Esophagus squamous epithelium (tissue), 4 donors: ENCODE data around the gene ILKAP.

Experiments used
- POLR2A ChIP-seq, 4 donors: fragments of 450-650 bp; IDR thresholded peaks; one replicate each; pipeline ENCODE4 v1.6.1; 2017; ENCODE audit warnings: antibody characterized with exemption in 4 of 4, mild to moderate bottlenecking in 4 of 4, moderate library complexity in 3 of 4
- TF ChIP-seq, protein P1 (sequence below), 6 experiments: fragments of 450-650 bp in 4 of 6; fragments of 200-600 bp in 2 of 6; sonication (generic) in 2 of 6; IDR thresholded peaks; one replicate each; pipeline ENCODE4 v1.5.1; 2016 to 2019; ENCODE audit warnings: antibody characterized with exemption in 6 of 6, mild to moderate bottlenecking in 4 of 6, moderate library complexity in 4 of 6

DNA sequence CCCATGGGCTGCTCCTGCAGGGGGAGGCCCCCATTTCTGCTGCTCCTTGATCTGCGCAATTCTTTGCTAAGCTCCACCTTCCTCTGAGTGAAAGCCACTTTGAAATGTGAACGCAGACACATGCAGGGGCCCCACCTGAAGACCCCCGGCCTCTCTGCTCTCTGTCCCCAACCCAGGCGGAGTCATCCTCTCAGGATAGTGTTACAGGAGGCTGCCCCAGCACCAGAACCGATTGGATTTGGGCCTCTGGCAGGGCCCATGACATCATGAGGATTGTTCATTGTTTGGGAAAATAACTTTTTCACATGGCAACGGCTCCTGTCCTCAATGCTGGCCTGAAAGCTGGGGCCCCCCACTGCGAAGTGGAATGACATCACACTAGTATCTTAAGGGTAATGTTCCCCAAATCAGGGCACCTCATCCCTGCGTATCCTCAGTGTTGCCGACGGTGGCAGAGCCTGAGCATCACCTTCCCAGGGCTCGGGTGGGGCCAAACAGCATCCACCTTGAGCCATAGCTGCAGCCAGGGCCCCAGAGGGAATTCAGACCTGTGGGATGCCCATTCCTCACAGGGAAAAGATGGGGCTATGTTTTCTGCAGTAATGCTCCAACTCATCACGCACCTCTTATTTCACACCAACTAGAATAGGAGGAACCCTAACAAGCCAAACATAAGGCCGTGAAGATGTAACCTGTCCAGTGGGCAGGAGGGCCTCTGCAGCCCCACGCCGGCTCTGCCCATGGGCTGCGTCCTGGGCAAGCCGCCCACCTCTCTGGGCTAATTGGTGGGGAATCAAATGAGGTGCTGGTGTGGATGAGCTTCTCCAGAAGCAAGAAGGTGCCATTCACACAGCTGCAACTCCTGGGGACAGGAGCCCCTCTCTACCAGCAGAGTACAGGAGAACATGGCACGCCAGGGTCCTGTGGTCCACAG is 47.5 kb downstream of the ILKAP start:
- TF ChIP-seq, protein P1, sequence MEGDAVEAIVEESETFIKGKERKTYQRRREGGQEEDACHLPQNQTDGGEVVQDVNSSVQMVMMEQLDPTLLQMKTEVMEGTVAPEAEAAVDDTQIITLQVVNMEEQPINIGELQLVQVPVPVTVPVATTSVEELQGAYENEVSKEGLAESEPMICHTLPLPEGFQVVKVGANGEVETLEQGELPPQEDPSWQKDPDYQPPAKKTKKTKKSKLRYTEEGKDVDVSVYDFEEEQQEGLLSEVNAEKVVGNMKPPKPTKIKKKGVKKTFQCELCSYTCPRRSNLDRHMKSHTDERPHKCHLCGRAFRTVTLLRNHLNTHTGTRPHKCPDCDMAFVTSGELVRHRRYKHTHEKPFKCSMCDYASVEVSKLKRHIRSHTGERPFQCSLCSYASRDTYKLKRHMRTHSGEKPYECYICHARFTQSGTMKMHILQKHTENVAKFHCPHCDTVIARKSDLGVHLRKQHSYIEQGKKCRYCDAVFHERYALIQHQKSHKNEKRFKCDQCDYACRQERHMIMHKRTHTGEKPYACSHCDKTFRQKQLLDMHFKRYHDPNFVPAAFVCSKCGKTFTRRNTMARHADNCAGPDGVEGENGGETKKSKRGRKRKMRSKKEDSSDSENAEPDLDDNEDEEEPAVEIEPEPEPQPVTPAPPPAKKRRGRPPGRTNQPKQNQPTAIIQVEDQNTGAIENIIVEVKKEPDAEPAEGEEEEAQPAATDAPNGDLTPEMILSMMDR (IDR thresholded peaks at IDR 0.05): no peak
- TF ChIP-seq POLR2A (IDR thresholded peaks at IDR 0.05): no peak
